GM21723 (cell line): ENCODE data around the gene CTBP2.
A peak's percentile ranks its signal among the peaks of the same experiment; 100 is the strongest.

ENCODE experiments used
- ATAC-seq: cut with Tn5 transposase; IDR thresholded peaks from one replicate; pipeline ENCODE4 v1.9.1; 2021; ENCODE audit warnings: mild to moderate bottlenecking, moderate library complexity; ENCODE audit not compliant: unreplicated experiment

The CTBP2 gene

GRCh38 chr10:125054669-125055268 is 105.6 kb downstream of the CTBP2 start:
- no peak for ATAC-seq

- no peak for ATAC-seq
These were observed 106.1 kb downstream of the CTBP2 start for GRCh38 chr10:125054216-125054615.

- ATAC-seq, result no peak
These were observed 108.2 kb downstream of the CTBP2 start for GRCh38 chr10:125052146-125052545.

- no peak for ATAC-seq
These were observed 110.0 kb downstream of the CTBP2 start for GRCh38 chr10:125050383-125050782.

DNA sequence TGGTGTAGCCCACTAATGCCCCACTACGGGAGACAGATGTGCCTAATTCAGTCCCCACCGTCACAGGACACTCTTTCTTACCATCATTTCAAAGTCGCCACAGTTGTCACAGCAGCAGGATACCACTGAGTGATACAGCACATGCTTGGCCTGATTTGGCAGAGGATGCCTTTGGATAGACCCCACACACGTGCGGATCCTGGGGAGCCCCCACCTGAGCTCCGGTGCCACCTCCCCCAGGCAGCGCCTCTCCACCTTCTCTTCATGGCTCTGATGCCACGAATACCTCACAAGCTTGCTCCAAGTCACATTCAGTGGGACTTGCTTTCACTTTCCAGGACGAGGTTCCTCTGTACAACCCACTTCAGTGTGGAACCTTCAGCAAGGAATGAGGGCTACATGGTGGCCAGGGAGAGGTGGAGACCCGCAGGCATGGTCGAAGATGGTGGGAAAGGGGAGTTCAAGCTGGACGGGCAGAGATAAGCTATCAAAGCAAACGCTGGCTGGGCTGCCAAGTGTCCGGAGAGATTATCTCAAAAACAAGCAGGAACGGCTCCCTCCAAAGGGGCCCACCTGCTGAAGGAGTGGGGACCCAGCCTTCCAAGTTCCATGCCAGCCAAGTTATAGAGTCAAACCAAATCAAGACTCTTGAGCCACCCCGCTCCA is 111.0 kb downstream of the CTBP2 start:
- ATAC-seq, result no peak

DNA sequence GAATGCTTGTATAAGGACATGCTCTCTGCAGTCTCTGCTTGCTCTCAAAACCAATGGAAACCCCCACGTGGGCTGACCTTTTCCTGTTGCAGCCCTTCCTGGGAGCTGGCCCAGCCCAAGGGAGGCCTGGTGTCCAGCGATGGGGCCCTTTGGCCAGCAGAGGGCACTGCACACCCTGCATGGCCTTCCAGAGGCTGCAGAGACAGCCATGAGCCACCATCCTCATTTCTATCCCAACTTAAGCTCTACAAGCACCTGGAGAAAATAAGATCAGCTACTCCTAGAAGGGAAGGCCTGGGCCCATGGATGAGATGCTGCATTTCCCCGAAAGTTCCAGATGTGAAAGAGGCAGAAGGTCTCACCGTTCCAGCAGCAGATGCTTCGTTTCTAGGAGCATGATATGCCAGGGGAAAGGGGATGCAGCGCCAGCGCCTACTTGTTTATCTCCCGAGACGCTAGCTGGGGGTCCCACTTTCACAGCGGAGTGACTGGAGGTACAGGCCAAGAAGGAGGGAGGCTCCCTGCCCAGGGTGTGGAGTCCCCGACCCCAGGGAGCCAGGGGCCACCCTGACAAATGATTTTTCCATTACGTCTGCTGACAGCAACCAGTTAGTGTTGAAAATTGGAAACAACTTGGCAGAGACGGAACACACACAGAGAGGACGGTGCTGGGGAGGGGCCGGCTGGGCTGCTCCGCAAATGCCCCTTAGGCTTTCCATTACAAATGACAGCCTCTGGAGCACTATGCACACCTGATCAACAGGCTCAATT is 112.1 kb downstream of the CTBP2 start:
- peak; percentile 91 for ATAC-seq

GRCh38 chr10:125043841-125044658 is 116.3 kb downstream of the CTBP2 start:
- no peak for ATAC-seq

GRCh38 chr10:125041856-125042506 is 118.4 kb downstream of the CTBP2 start:
- ATAC-seq, result no peak

- ATAC-seq, result no peak
These were observed 121.0 kb downstream of the CTBP2 start for GRCh38 chr10:125039354-125039769.

DNA sequence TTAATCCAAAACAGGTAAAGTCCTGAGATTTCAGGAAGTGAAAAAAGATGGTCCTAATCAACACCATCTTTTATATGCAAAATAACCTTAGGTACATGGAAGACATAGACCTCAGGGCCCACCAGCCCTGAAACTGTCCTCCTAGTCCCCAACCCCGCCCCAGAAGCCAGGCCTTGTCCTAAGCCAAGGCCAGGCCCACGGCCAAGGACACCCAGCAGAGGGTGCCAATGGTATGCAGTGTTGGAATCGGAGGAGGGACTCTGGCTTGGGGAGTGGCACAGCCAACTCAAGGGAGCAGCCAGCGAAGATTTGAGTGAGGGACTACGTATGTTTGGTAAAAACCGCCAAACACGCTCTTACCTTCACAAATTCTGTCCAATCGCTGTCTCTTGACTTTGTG is 121.7 kb downstream of the CTBP2 start:
- ATAC-seq, result no peak

DNA sequence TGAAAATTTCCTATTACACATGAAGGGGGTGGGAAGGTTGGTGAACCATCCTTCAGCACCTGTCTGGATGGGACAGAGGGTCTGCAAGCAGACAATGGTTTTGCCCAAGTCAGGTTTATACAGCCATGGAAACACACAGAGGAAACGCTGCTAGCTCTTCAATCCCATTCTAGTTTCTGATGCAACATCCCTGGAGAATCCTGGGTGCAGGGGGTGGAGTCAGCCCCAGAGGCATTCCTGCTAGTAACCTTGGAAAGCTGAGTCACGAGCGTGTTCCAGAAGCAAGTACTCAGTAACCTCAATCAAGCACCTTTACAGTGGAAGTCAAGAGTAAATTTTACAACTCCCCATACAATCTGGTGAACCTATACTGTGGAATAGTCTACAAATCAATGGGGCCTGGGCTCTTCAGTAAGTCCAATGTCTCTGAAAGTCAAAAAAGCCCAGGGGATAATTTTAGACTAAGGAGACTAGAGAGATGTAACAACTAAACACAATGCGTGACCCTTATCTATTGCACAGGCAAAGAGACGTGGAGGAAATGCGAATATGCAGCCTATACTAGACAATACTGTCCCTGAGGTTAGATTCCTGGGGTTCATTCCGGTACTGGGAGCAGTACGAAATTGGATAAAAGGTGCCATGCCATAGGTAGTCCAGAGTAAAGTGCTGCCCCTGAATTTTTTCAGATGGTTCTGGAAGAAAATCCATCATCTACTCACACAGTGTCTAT is 123.1 kb downstream of the CTBP2 start:
- no peak for ATAC-seq

GRCh38 chr10:125035588-125036295 is 124.6 kb downstream of the CTBP2 start:
- ATAC-seq, result no peak

DNA sequence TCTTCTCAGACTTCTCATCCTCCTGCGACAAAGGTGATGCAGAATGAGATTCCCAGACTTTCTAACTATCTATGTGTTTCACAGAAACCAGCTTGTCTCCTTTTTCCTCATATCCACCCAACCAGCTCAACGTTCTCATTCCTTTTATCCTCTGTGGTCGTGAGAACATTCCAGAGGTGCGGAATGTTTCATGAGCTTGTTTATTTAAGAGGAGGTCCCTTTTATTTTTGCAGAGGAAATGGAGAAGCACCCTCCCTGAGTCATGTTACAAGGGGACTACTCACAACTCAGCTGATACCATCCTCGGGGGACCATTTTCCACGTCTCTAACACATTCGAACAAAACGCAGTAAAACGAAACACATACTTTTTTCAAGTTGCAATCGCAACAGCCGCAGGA is 125.2 kb downstream of the CTBP2 start:
- no peak for ATAC-seq

- no peak for ATAC-seq
These were observed 125.7 kb downstream of the CTBP2 start for GRCh38 chr10:125034675-125035074.

DNA sequence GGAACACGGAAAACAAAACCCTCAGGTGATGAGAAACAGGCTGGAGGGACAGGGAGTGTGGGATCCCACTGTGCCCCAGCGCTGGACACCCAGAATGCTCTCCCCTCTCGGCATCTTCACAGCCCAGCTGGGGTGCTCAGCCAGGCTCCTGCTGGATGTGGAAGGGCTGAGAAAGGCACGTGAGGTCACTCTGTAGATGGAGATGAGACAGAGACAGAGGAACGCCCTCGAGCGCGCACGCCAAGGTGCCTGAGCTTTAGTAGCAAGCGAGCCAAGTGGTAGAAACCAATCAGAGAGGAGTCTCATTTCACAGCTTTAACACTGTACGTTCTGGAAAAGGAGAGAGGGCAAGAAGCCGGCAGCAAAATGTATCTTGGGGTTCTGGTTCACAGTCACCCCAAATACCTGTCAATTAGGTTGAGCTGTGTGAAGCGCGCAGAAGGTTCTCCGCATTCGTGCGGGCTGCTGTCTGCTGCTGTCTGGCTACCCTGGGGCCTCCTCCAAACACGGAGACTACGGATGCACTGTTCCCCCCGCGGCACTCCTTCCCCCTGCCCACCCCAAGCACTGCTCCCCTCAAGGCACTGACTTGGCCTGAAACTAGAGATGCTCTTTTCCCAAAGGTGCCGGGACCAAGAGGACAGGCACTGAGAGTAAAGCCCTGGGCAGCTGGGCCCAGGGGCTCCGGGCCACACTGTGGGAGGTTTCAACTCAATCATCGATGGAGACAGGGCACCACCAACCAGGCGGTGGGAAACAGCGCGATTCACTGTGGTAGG is 127.0 kb downstream of the CTBP2 start:
- ATAC-seq, result no peak

GRCh38 chr10:125032474-125033020 is 127.8 kb downstream of the CTBP2 start:
- no peak for ATAC-seq

DNA sequence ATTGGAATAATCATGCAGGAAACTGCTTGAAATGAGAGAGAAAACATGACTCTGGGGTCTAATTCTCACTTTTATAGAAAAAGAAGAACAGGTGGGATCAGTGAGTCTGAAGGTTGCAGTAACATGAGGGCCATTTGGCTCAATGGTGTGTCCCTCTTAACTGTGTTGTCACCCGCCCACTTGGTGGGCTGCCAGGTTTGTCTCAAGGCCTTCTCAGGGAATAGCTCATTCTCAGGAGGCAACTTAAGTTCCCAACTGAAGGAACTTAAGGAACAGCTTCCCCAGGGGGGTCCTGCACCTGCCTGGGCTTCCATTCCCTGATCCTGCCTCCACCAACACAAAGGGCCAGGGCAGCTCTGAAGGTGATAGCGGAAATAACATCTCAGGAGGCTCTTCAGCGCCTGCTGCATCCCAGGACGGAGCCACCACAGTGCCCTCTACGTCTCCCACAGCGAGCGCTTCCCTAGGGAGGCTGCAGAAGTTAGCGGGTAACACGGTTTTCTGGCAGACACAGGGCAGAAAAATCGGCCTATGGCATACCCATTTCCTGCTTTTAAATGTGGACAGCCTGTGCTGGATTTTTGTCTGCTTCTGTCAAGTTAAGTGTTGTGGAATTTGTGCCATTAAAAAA is 129.7 kb downstream of the CTBP2 start:
- no peak for ATAC-seq
